Measurements from ENCODE around the gene DIP2C.
A peak's percentile ranks its signal among the peaks of the same experiment; 100 is the strongest.
"Not testable (repeated sequence)": the region's sequence is repeated elsewhere in the genome, so short reads cannot be mapped to it uniquely, and the experiment has no call there.

Gene DIP2C

DNA sequence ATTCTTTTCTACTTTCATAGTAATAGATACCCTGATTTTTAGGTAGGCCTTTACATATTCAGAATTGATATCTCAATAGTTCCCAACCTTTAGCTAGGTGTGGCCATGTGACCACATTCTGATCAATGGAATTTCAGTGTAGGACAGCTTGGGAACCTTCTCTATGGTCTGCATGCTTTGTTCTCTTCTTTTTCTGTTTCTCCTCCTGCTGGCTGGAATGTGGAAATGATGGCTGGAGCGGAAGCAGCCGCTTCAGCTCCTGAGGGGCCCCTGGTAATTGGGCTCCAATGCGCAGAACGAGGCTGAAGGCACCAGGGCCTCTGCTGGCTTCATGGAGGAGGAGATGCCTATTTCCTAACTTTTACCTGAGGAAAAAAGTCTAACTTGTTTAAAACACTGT, 401.7 kb downstream of the DIP2C start:
- DNase-seq: no peak

DNA sequence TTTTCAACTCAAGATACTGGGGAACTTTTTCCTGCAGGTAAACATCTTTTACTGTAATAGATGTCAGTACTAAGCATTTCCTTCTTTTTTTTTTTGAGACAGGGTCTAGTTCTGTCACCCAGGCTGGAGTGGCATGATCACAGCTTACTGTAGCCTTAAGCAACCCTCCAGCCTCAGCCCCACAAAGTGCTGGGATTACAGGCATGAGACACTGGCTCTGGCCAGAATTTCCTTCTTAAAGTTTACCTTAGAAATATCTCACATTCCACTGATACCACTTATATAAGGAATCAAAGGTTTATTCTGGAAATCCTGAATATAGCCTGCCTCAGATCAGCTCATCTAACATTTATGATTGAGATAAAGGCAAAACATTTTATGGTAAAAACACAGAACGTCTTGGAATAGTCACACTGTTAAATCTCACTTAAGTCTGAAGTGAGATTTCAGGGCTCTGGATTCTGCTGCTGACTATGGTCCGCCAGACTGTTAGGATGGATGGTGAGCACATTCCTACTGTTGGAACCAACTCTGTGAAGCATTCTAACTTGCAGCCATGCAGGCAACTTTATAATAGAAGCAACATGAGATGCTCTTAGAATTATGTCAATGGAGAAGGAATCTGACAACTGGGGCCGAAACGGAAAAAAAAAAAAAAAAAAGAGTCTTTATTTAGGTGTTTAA, 402.3 kb downstream of the DIP2C start:
- DNase-seq: no peak

DNA sequence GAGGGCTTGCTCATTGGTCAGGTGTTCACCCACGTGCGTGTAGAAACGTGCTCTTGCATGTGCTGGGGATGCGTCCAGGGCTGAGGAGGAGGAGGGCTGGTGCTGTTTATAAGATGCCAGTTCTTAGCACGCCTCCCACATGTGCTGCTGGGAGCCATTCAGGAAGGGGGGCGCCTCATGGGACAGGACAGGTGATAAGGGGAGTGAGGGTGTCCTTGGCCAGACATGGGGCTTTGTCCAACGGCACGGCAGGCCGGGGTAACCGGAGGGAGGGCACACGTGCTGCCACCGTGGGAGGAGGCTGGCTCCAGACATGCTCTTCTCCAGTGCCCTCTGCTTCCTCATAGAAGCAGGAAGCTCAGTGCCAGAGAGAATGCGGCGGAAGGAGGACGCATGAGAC, 404.3 kb downstream of the DIP2C start:
- DNase-seq: peak in 1 of 4 experiments; percentile 7

DNA sequence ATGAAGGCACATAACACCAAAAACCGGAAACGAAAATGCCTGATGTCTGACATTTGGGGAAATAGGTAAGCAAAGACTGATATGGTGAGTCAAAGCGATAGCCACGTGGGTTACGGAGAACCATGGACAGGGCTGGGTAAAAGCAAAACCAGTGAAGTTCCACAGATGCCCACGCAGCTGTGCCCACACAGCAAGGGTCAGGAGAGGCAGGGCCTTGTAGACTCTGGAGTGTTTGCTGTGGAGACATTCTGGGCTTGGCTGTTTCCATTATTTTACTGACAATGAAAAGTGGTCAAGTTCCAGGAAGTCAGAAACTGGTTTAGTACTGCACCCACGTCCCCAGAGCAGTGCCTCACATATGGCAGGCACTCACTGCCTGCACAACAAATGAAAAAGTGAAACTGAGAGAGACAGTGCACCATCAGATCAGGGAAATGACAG, 405.5 kb downstream of the DIP2C start:
- DNase-seq: peak in 1 of 4 experiments; percentile 7

DNA sequence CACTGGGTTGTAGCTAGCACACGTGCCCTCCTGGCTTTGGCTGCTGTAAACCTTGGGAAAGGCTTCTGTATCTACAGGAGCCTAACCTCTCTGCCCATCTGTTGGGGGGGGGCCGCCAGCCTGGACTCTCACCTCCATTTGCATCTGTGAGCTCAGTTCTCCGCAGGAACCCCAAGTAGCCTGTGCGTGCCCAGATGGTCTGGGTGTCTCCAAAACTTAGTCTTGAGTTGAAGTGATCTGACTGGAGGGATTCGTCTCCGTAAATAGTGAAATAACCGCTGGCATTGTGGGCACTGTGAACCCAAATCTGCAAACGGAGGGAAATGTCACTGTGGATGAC, 406.4 kb downstream of the DIP2C start:
- no peak for DNase-seq

DNA sequence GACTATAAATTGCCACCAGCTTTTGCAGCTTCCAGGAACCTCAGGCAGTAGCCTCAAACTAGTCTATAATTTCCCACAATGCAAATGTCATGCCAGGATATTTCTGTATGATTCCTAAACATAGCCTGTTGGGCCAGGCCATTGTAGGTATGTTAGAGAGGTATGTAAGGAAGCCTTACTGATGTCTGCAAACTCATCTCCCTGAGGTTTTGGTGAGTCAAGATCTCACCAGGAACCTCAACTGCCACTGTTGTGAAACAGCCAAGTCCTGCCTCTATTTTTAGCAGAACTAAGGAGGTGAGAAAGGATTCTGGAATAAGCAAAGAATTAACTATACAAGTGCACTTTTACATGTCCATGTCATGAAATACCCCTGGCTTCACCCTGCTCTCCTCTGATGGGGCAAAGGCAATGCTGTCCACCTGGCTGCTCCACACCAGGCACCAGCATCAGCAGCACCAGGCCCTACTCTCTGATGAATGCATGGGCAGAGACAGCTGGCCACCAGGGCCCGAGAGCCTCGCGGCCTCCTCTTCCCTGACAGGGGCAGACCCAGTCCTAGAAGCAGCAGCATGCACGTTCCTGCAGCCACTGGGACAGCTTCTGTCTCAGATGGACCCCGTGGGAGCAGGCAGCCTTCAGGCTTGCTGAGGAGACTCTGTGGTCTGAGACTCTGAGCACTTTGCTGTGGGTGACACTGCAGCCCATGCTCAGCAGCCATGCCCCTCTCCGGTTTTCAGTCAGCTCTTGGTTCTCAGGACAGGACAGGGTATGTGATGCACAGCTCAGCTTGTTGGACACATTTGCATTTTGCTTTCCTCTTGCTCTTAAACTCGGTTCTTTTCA, 407.0 kb downstream of the DIP2C start:
- DNase-seq: no peak

DNA sequence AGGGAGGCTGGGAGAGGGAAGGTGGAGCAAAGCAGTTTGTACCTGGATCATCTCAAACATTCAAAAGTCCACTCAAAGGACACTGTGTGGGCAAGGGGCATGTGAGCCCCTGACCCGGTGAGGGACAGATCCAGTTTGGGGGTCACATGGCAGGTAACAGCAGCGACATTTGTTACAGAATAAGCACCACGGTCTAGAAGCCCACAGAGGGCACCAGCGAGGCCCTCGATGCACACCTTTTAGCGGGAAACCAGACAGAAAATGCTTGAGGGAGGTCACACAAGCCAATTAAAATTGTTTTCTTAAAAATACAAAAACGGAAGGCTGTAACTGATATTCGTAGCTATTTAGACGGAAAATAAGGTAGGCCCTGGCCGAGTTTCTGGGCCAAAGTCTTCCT, 409.8 kb downstream of the DIP2C start:
- DNase-seq: no peak

DNA sequence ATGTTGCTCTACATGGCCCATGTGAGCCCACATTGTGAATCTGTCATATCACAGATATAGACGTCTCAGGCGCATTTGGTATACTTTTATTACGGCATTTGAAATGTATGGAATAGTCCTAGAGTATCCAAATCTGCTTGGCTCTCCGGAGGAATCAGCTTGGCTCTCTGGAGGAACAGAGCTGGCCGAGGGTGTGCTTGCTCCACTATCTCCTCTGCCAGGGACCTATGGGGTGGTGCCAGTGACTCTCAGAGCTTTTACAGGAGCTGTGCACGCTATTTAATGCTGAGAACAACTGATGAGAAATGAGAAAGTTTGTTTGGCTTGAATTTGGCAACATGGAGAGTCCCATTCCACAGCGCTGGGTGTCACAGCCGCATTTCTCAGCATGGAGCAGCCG, 410.2 kb downstream of the DIP2C start:
- no peak for DNase-seq

DNA sequence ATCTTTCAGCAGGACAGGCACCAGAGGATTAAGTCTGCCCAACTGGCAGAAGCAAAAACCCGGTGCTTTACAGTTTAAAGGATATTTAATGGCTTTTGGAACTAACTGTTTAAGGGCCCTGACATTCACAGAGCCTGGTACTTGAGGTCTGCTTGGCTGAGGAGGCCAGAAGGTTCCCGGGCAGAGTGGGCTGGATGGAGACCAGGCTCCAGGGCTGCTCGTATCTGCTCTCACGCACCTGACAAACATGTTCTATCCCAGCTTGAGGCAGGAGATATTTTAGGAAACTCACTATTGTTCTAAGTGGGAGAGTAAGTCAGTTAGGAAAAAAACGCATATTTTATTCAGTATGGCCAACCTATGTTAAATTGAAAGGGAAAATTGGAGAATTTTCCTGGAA, 410.8 kb downstream of the DIP2C start:
- DNase-seq: no peak

DNA sequence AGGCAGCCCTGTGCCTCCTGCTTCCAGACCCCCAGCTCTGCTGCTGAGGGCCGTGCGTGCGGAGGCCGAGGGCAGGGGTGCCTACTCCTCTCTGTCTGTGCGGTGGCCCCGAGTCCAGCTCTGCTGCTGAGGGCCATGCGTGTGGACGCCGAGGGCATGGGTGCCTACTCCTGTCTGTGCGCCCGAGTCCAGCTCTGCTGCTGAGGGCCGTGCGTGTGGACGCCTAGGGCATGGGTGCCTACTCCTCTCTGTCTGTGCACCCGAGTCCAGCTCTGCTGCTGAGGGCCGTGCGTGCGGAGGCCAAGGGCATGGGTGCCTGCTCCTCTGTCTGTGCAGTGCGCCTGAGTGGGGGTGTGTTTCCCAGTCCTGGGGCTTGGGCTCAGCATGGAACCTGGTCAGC, 411.5 kb downstream of the DIP2C start:
- DNase-seq: no peak

DNA sequence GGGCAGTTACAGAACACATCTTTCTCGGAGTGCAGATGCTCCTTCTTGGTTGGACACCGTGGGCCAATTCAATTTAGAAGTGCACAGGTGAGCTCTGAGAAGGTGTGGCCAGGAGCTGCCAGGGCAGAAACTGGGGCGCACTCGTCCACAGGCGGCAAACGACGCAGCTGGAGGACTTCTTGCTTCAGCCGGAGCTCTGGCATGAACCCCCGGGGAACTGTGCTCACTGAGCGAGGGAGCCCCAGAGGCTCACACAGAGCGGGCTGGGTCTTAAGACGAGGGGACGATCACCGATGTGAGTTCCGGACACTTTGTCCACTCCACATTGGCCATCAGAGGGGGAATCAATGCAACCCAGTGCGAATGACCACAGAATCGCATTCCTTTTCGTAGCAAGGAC, 413.8 kb downstream of the DIP2C start:
- no peak for DNase-seq

DNA sequence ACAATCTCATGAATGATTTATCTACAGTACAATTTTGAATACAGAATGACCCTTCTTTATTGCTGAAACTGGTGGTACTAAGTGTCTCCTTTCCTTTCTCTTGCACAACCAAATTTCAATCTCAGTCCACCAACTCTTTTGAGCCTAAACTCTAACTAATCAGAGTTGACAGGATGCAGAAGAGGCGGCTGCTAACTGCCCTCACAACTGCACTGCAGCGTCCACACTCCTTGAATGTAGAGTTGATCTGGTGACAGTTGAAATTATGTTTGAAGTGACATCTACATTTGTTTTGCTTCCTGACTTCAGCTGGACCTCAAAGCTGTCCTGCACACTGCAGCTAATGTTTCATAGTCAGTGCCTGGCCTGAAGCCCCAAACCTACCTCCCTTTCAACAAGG, 414.6 kb downstream of the DIP2C start:
- DNase-seq: no peak

DNA sequence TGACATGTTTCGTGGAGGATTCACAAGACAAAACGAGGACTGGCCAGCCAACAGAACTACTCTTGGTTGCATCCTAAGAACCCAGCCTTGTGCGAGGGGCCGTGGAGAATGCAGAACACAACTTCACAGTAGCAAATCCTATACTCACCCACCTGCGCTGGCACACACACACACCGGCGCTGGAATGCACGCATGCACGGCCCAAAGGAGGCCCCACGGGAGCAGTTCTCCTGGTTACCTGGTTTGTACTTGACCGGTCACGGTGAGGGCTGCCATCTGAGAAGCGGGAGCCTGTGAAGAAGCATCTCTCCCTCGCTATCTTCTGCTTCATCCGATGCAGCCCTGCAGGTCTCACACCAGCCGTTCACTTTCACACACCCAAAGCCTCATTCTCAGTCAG, 416.4 kb downstream of the DIP2C start:
- no peak for DNase-seq

DNA sequence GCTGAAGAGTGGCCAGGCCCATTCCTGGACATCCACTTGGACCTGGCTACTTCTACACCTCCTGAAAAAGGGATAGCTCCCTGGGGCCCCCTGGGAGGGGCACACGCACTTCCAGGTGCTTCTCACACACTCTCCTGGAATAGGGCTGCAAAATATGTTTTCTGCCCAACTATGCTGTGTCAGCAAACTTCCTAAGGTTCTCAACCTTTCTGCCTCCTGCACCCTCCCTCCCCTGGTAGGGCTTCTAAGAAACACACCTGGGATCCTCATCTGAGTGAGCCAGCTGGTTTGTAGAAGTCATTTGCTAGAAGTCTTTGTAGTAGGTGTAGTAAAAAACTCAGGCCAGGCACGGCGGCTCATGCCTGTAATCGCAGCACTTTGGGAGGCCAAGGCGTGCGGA, 417.7 kb downstream of the DIP2C start:
- no peak for DNase-seq

DNA sequence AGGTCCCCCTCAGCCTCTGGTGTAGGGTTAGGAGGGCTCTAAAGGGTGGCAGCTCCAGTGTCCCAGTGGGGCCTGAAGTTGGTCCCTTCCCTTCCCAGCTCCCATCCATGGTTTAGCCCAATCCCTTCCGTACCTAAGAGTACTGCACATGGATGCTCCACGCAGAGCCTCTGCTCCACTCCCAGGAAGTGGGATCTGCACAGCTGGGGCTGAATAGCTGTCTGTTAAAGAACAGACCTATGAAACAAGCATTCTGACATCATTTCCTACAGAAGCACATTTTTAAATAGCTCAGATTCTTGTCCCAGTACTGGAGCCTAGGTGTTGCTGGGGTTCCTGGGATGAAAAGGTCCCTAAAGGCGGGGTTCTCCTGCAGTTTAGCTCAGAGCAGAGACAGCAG, 418.3 kb downstream of the DIP2C start:
- DNase-seq: no peak

DNA sequence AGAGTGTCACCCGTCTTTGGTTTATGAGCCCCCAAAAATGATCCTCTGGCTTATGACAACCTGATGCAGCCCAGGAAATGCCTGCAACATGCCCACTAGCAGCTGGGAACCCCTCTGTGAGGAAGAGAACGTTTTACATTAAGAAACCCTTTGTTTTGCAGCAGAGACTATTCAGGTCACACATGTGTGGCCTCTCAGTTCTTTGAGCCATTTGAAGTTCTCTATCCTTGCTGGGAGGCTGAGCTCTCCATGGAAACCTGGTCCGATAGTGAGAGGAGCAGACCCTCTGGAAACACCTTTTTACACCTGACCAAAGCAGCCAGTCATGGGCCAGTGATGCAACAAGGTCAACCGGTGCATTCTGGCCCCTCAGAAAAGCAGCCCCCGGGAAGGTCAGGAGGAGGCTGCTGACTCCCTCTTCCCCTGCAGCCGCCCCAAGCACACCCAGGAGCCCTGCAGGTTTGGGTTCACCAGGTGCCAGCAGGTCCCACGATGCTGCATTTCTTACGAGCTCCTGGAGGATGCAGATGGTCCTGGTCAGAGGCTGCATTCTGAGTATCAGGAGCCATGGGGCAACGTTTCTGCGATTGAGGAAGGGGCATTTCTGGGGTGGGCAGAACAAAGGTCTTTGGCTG, 419.9 kb downstream of the DIP2C start:
- no peak for DNase-seq

DNA sequence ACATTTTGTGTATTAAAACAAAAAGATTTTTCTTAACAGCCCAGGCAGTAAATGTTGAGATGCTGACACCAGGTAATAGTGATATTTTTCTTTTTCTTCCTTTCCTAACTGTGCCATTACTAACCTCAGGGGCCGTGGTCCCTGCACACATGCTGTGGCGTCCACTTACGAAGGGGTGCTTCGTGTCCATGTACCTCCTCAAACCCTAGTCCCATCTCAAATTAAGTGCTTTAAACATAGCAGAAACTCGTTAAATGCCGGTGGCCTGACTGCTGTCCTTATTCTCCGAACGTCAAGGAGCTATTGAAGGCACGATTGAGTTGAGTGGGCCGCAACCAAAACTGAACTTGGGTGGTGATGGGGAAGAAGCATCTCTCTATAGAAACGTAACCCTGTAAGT, 421.8 kb downstream of the DIP2C start:
- DNase-seq: no peak

DNA sequence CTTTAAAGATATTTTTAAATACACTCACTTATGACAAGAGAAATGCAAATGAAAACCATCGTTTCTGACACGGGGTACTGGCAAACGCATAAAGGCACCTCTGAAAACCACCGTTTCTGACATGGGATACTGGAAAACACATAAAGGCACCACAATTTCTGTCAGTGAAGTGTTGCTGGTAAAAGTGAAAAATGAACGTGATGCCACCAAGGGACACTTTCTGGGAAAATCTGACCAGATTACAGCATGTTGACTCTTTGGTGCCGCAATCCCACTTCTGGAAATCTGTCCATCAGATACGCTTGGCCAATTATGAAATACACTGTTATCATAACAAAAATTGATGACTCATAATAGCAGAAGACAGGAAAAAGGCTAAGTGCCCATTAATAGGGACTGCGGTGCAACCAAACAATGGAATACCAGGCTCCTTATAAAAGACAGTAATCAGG, 422.5 kb downstream of the DIP2C start:
- no peak for DNase-seq

DNA sequence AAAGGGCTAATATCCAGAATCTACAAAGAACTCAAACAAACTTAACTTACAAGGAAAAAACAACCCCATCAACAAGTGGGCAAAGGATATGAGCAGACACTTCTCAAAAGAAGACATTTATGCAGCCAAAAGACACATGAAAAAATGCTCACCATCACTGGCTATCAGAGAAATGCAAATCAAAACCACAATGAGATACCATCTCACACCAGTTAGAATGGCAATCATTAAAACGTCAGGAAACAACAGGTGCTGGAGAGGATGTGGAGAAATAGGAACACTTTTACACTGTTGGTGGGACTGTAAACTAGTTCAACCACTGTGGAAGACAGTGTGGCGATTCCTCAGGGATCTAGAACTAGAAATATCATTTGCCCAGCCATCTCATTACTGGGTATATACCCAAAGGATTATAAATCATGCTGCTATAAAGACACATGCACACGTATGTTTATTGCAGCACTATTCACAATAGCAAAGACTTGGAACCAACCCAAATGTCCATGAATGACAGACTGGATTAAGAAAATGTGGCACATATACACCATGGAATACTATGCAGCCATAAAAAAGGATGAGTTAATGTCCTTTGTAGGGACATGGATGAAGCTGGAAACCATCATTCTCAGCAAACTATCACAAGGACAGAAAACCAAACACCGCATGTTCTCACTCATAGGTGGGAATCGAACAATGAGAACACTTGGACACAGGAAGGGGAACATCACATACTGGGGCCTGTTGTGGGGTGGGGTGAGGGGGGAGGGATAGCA, 423.5 kb downstream of the DIP2C start:
- not testable (repeated sequence) for DNase-seq

DNA sequence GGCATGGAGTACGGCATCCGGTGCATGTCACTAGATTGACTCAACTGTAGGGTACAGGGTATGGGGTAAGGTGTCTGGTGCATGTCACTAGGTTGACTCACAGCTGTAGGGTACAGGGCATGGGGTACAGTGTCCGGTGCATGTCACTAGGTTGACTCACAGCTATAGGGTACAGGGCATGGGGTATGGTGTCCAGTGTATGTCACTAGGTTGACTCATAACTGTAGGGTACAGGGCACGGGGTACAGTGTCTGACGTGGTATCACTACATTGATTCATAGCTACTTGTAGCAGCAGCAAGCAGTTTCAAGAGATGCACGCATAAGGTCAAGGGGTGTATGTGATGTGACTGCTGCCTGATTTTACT, 424.4 kb downstream of the DIP2C start:
- DNase-seq: not testable (repeated sequence)

DNA sequence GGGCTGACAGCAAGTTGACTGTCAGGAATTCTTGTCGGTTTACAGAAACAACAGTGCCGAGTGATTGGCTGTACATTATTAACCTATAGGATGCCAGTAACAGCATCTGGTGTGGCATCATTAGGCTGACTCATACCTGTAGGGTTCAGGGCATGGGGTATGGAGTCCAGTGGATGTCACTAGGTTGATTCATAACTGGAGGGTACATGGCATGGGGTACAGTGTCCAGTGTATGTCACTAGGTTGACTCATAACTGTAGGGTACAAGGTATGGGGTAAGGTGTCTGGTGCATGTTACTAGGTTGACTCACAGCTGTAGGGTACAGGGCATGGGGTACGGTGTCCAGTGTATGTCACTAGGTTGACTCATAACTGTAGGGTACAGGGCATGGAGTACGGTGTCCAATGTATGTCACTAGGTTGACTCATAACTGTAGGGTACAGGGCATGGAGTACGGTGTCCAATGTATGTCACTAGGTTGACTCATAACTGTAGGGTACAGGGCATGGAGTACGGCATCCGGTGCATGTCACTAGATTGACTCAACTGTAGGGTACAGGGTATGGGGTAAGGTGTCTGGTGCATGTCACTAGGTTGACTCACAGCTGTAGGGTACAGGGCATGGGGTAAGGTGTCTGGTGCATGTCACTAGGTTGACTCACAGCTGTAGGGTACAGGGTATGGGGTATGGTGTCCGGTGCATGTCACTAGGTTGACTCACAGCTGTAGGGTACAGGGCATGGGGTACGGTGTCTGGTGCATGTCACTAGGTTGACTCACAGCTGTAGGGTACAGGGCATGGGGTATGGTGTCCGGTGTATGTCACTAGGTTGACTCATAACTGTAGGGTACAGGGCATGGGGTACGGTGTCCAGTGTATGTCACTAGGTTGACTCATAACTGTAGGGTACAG, 425.1 kb downstream of the DIP2C start:
- not testable (repeated sequence) for DNase-seq

Measured in suppressor macrophage (primary cell).